Stomach (tissue), 4 donors: ENCODE results near the gene KIAA1217.

ENCODE experiments used
- CTCF ChIP-seq, 7 experiments: fragments of 450-650 bp in 4 of 7; fragments of 200-600 bp in 3 of 7; sonication (generic) in 3 of 7; IDR thresholded peaks; one replicate each; pipeline ENCODE4 v1.5.1; 2016 to 2019; ENCODE audit warnings: antibody characterized with exemption in 7 of 7, control low read depth in 2 of 7, mild to moderate bottlenecking in 1 of 7
- POLR2A ChIP-seq, 4 donors: fragments of 450-650 bp; IDR thresholded peaks; one replicate each; pipeline ENCODE4 v1.6.1; 2016; ENCODE audit warnings: antibody characterized with exemption in 4 of 4, control low read depth in 2 of 4, mild to moderate bottlenecking in 1 of 4, moderate library complexity in 1 of 4

GRCh38 chr10:24168258-24169170 is 40.4 kb upstream of the KIAA1217 start:
- TF ChIP-seq CTCF (IDR thresholded peaks at IDR 0.05) (no peak), POLR2A (IDR thresholded peaks at IDR 0.05) (no peak)
